Vagina (tissue), 2 donors: Measurements from ENCODE around the gene GGT7.

ENCODE experiments used
- POLR2A ChIP-seq, 2 donors: fragments of 450-650 bp; IDR thresholded peaks; one replicate each; pipeline ENCODE4 v1.6.1; 2017; ENCODE audit warnings: antibody characterized with exemption in 2 of 2, mild to moderate bottlenecking in 2 of 2, moderate library complexity in 2 of 2
- TF ChIP-seq, protein P1 (sequence below), 3 experiments: fragments of 450-650 bp in 2 of 3; fragments of 200-600 bp in 1 of 3; sonication (generic) in 1 of 3; IDR thresholded peaks; one replicate each; pipeline ENCODE4 v1.5.1; 2017 to 2019; ENCODE audit warnings: antibody characterized with exemption in 3 of 3, mild to moderate bottlenecking in 2 of 3, moderate library complexity in 2 of 3

DNA sequence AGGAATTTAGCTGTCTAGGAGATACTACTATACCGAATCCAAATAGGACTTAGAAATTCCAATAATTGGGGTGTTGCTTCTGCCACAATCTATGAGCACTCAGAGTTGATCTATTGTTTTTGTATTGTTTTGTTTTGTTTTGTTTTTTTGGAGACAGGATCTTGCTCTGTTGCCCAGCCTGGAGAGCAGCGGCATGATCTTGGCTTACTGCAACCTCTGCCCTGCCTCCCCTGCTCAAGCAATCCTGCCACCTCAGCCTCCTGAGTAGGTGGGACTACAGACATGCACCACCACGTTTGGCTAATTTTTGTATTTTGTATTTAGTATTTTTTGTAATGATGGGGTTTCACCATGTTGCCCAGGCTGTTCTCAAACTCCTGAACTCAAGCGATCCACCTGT, 11.2 kb upstream of the GGT7 start:
- no peak for TF ChIP-seq POLR2A (IDR thresholded peaks at IDR 0.05)
- TF ChIP-seq, protein P1, sequence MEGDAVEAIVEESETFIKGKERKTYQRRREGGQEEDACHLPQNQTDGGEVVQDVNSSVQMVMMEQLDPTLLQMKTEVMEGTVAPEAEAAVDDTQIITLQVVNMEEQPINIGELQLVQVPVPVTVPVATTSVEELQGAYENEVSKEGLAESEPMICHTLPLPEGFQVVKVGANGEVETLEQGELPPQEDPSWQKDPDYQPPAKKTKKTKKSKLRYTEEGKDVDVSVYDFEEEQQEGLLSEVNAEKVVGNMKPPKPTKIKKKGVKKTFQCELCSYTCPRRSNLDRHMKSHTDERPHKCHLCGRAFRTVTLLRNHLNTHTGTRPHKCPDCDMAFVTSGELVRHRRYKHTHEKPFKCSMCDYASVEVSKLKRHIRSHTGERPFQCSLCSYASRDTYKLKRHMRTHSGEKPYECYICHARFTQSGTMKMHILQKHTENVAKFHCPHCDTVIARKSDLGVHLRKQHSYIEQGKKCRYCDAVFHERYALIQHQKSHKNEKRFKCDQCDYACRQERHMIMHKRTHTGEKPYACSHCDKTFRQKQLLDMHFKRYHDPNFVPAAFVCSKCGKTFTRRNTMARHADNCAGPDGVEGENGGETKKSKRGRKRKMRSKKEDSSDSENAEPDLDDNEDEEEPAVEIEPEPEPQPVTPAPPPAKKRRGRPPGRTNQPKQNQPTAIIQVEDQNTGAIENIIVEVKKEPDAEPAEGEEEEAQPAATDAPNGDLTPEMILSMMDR (IDR thresholded peaks at IDR 0.05): no peak
